GM12878 (cell line): ENCODE data around the gene BTG1. TPM values are rescaled to one million over a fixed set of nuclear protein-coding genes. Genes with fewer than 3 reads are reported as not detected.

ENCODE experiments used
- ATAC-seq: fragments of 200-7000 bp; cut with Tn5 transposase; 3 replicates; pipeline ENCODE4 v1.9.1; 2020; ENCODE audit warnings: mild to moderate bottlenecking, moderate library complexity
- BruUV-seq: library from RNA; stranded (reverse); fragments of 400-500 nt; replicated peaks from 2 replicates; lab custom pipeline; 2021; lab: Mats Ljungman, UMichigan
- CTCF ChIA-PET: fragments of 300-600 bp; sonication (Branson Sonifier 250); formaldehyde crosslinking; extraction: SDS; loops from one replicate; lab custom pipeline; 2021; ENCODE audit warnings: inconsistent platforms; lab: Yijun Ruan, JAX
- POLR2A ChIA-PET: fragments of 350-600 bp; formaldehyde crosslinking; extraction: SDS; loops from one replicate; lab custom pipeline; 2021; ENCODE audit warnings: inconsistent platforms; lab: Charles Lee
- RAD21 ChIA-PET: fragments of 300-600 bp; sonication (Branson Sonifier 250); formaldehyde crosslinking; loops from one replicate; lab custom pipeline; 2023; ENCODE audit warnings: antibody characterized with exemption; ENCODE audit not compliant: unreplicated experiment; lab: Charles Lee
- SMC1A ChIA-PET: fragments of 300-600 bp; sonication (Branson Sonifier 250); formaldehyde crosslinking; loops from one replicate; lab custom pipeline; 2023; ENCODE audit not compliant: unreplicated experiment, uncharacterized antibody; lab: Charles Lee
- DNase-seq: peaks from one replicate; pipeline ENCODE4 v3.0.0-alpha.2; 2011; ENCODE audit warnings: low read depth, low spot score
- FAIRE-seq: peaks from 3 replicates; lab custom pipeline; 2011; peaks lifted over from hg19 to GRCh38; lab: Jason Lieb, UNC
- H2AFZ ChIP-seq: 2 replicates; pipeline ENCODE4 v1.6.0; 2011; ENCODE audit warnings: low read depth, low read length, control low read depth; ENCODE audit not compliant: control insufficient read depth
- H3K27ac ChIP-seq: 2 replicates; pipeline ENCODE4 v1.5.1; 2011; ENCODE audit warnings: control low read depth; ENCODE audit not compliant: control insufficient read depth, insufficient read depth
- H3K27me3 ChIP-seq, 2 experiments: replicated peaks in 1 of 2; 2 replicates each; pipeline versions ENCODE4 v1.6.0 to v1.6.1; 2011; ENCODE audit warnings: low read length in 1 of 2; ENCODE audit not compliant: control insufficient read depth in 2 of 2, insufficient read depth in 2 of 2
- H3K36me3 ChIP-seq, 2 experiments: 2 replicates each; pipeline ENCODE4 v1.5.1; 2011; ENCODE audit warnings: low read length in 1 of 2; ENCODE audit not compliant: control insufficient read depth in 2 of 2, insufficient read depth in 2 of 2
- H3K4me1 ChIP-seq: 2 replicates; pipeline ENCODE4 v1.6.1; 2011; ENCODE audit warnings: mild to moderate bottlenecking, low read length, moderate library complexity, mixed read lengths; ENCODE audit not compliant: control insufficient read depth, insufficient read depth
- H3K4me2 ChIP-seq: 2 replicates; pipeline ENCODE4 v1.6.0; 2011; ENCODE audit warnings: control low read depth; ENCODE audit not compliant: control insufficient read depth, insufficient read depth
- H3K4me3 ChIP-seq: fragments of 200-600 bp; sonication (generic); 2 replicates; pipeline ENCODE4 v1.5.1; 2016
- H3K79me2 ChIP-seq: 2 replicates; pipeline ENCODE4 v1.6.0; 2011; ENCODE audit warnings: low read length; ENCODE audit not compliant: control insufficient read depth, insufficient read depth
- H3K9ac ChIP-seq: 2 replicates; pipeline ENCODE4 v1.8.0; 2011; ENCODE audit warnings: low read length, control low read depth, mixed read lengths; ENCODE audit not compliant: control insufficient read depth, insufficient read depth
- H3K9me3 ChIP-seq: replicated peaks from 3 replicates; pipeline ENCODE4 v1.5.1; 2011; ENCODE audit warnings: mild to moderate bottlenecking, low read length; ENCODE audit not compliant: control insufficient read depth, insufficient read depth
- H4K20me1 ChIP-seq: 2 replicates; pipeline ENCODE4 v1.6.0; 2011; ENCODE audit not compliant: control insufficient read depth, insufficient read depth
- ATF7 ChIP-seq: fragments of 450-650 bp; IDR thresholded peaks from 2 replicates; pipeline ENCODE4 v1.6.1; 2016; ENCODE audit warnings: low read depth, mild to moderate bottlenecking
- CREM ChIP-seq: IDR thresholded peaks from 2 replicates; pipeline ENCODE4 v1.6.1; 2014; ENCODE audit warnings: antibody characterized with exemption, low read depth
- JUNB ChIP-seq: IDR thresholded peaks from 2 replicates; pipeline ENCODE4 v1.6.1; 2016; ENCODE audit warnings: antibody characterized with exemption, mild to moderate bottlenecking
- MEF2A ChIP-seq: IDR thresholded peaks from 2 replicates; pipeline ENCODE4 v1.6.1; 2011; ENCODE audit warnings: low read depth, mild to moderate bottlenecking, low read length, moderate library complexity; ENCODE audit not compliant: insufficient read depth
- MEF2B ChIP-seq: fragments of 450-650 bp; IDR thresholded peaks from 2 replicates; pipeline ENCODE4 v1.6.1; 2018; ENCODE audit warnings: mild to moderate bottlenecking, moderate library complexity; ENCODE audit not compliant: partially characterized antibody, poor library complexity, severe bottlenecking
- MTA2 ChIP-seq: fragments of 450-650 bp; IDR thresholded peaks from 2 replicates; pipeline ENCODE4 v1.6.1; 2016; ENCODE audit warnings: low read depth, mild to moderate bottlenecking, moderate library complexity
- NFIC ChIP-seq: IDR thresholded peaks from 2 replicates; pipeline ENCODE4 v1.6.1; 2012; ENCODE audit warnings: low read depth, mild to moderate bottlenecking, inconsistent platforms, low read length, moderate library complexity
- NR2C2 ChIP-seq: IDR thresholded peaks from 2 replicates; pipeline ENCODE4 v1.6.1; 2011; ENCODE audit warnings: borderline replicate concordance, low read depth; ENCODE audit not compliant: control insufficient read depth, insufficient read length
- SMAD1 ChIP-seq: fragments of 450-650 bp; IDR thresholded peaks from 2 replicates; pipeline ENCODE4 v1.6.1; 2018; ENCODE audit warnings: mild to moderate bottlenecking, low read depth; ENCODE audit not compliant: partially characterized antibody
- SMC3 ChIP-seq: IDR thresholded peaks from 2 replicates; pipeline ENCODE4 v1.6.1; 2011; ENCODE audit warnings: low read length, improper control_type of control experiment, borderline replicate concordance
- in situ Hi-C: fragments of 300-500 bp; cut with MboI; formaldehyde crosslinking; loops from 9 replicates; pipeline ENCODE4 v1.14.3; 2018; ENCODE audit warnings: mixed read lengths
- intact Hi-C: fragments of 100-400 bp; cut with micrococcal nuclease; formaldehyde crosslinking; loops from one replicate; pipeline ENCODE4 v1.14.2; 2022; ENCODE audit not compliant: unreplicated experiment
- polyA plus RNA-seq, 11 experiments: library from polyadenylated mRNA; depleted of rRNA in 4 of 11; unstranded in 6 of 11; stranded (reverse) in 5 of 11; fragments of >200 nt; fragmentation: Nextera tagmentation in 4 of 11; fragmentation: Illumina TruSeq in 1 of 11; extraction: Ambion mirVana in 4 of 11; extraction: Trizol in 1 of 11; gene quantifications; 1 replicate in 1 of 11; 2 replicates in 10 of 11; pipeline versions ENCODE4 v1.2.1 to v1.2.3, GENCODE V29; 2011 to 2016; ENCODE audit warnings: inconsistent platforms in 2 of 11, missing spikeins in 2 of 11, low read depth in 1 of 11
- total RNA-seq, 4 experiments: library from RNA; depleted of rRNA in 3 of 4; stranded (reverse); fragments of >200 nt in 3 of 4; fragmentation: Illumina TruSeq in 1 of 4; extraction: Trizol in 1 of 4; gene quantifications; 2 replicates each; pipeline versions ENCODE4 v1.2.1 to v1.2.3, GENCODE V29; 2013 to 2021
- TF ChIP-seq, protein P1 (sequence below): fragments of 450-650 bp; IDR thresholded peaks from 2 replicates; pipeline ENCODE4 v1.6.1; 2018; ENCODE audit warnings: mild to moderate bottlenecking, low read depth, moderate library complexity; ENCODE audit not compliant: partially characterized antibody
- TF ChIP-seq, protein P2 (sequence below): fragments of 450-650 bp; IDR thresholded peaks from 2 replicates; pipeline ENCODE4 v1.6.1; 2016; ENCODE audit warnings: mild to moderate bottlenecking
- TF ChIP-seq, protein P3 (sequence below): fragments of 150-350 bp; IDR thresholded peaks from 2 replicates; pipeline ENCODE4 v1.6.1; 2014; ENCODE audit warnings: mild to moderate bottlenecking, low read depth, low read length

The BTG1 gene
- total and polyA plus RNA-seq, 10 of the 15 experiments (the other 5 are each of a cell fraction or from before 2014, with no cell fraction given) = 23.7 to 194 (median 56.4) TPM

DNA sequence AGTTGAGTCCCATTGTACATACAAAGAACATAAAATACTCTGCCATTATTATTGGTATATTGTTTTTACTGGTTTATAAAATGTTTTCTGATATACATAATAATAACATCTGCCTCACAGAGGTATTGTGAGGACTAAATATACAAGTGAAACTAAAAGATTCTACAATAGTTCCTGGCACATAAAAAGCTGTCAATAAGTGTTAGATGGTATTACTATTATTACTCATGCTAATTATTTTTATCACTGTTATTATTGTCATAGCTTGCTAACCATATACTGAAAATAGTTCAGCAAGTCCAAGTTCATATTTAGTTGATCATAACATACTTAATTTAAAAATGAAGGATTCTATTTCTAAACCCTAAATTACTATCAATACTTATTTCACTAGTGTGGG, 34.4 kb downstream of the BTG1 start:
- ATAC-seq (peak; percentile 70), FAIRE-seq (no peak), DNase-seq (no peak)
- H3K36me3 ChIP-seq = peaks cover 0 to 3% of the 10 kb centered on the region in 2 experiments; a peak in 2 of 4 replicates
- CTCF ChIA-PET = interaction anchor here (0.8 kb wide), 1 partner anchor 300 kb away, joined by 3 read pairs; no protein-coding TSS in a partner anchor
- POLR2A ChIA-PET = interaction anchor here (1.0 to 1.6 kb wide), 5 partner anchors 10 to 63 kb away, joined by 3 to 8 read pairs (median 4); no protein-coding TSS in a partner anchor
- intact Hi-C loops (no loop called here), in situ Hi-C loops (no loop called here)
- H3K4me3 ChIP-seq = no peak overlapping the region
- SMC1A ChIA-PET = interaction anchor here (0.8 to 2.8 kb wide), 10 partner anchors 12 to 70 kb away, joined by 3 to 14 read pairs (median 5); no protein-coding TSS in a partner anchor
- no peak overlapping the region; the same call in 1 of the 2 replicates for H3K4me2 ChIP-seq
- H4K20me1 ChIP-seq = no peaks in the 10 kb centered on the region
- H3K79me2 ChIP-seq = peaks cover 4% of the 10 kb centered on the region
- H3K27ac ChIP-seq = no peak overlapping the region
- RAD21 ChIA-PET = interaction anchor here (0.6 to 1.7 kb wide), 6 partner anchors 14 to 452 kb away, joined by 3 to 6 read pairs (median 3); no protein-coding TSS in a partner anchor
- peaks cover 3% of the 10 kb centered on the region for H3K4me1 ChIP-seq
- H3K27me3 ChIP-seq = no peaks in the 10 kb centered on the region
- no peaks in the 10 kb centered on the region for H3K9me3 ChIP-seq
- TF ChIP-seq MTA2 (peak; percentile 65; the same call in 1 of the 2 replicates), ATF7 (0 out of 2 replicates have a peak, but pooled peaks have one; percentile 12), JUNB (peak; percentile 45), MEF2A (peak; percentile 54; the same call in 1 of the 2 replicates), MEF2B (peak; percentile 72), CREM (peak; percentile 36; the same call in 1 of the 2 replicates), SMC3 (no peak), NFIC (peak; percentile 22; the same call in 1 of the 2 replicates), SMAD1 (no peak), NR2C2 (no peak)
- TF ChIP-seq, protein P1, sequence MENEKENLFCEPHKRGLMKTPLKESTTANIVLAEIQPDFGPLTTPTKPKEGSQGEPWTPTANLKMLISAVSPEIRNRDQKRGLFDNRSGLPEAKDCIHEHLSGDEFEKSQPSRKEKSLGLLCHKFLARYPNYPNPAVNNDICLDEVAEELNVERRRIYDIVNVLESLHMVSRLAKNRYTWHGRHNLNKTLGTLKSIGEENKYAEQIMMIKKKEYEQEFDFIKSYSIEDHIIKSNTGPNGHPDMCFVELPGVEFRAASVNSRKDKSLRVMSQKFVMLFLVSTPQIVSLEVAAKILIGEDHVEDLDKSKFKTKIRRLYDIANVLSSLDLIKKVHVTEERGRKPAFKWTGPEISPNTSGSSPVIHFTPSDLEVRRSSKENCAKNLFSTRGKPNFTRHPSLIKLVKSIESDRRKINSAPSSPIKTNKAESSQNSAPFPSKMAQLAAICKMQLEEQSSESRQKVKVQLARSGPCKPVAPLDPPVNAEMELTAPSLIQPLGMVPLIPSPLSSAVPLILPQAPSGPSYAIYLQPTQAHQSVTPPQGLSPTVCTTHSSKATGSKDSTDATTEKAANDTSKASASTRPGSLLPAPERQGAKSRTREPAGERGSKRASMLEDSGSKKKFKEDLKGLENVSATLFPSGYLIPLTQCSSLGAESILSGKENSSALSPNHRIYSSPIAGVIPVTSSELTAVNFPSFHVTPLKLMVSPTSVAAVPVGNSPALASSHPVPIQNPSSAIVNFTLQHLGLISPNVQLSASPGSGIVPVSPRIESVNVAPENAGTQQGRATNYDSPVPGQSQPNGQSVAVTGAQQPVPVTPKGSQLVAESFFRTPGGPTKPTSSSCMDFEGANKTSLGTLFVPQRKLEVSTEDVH = no peak
- TF ChIP-seq, protein P2, sequence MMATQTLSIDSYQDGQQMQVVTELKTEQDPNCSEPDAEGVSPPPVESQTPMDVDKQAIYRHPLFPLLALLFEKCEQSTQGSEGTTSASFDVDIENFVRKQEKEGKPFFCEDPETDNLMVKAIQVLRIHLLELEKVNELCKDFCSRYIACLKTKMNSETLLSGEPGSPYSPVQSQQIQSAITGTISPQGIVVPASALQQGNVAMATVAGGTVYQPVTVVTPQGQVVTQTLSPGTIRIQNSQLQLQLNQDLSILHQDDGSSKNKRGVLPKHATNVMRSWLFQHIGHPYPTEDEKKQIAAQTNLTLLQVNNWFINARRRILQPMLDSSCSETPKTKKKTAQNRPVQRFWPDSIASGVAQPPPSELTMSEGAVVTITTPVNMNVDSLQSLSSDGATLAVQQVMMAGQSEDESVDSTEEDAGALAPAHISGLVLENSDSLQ = peak; percentile 23; the same call in 1 of the 2 replicates
- TF ChIP-seq, protein P3, sequence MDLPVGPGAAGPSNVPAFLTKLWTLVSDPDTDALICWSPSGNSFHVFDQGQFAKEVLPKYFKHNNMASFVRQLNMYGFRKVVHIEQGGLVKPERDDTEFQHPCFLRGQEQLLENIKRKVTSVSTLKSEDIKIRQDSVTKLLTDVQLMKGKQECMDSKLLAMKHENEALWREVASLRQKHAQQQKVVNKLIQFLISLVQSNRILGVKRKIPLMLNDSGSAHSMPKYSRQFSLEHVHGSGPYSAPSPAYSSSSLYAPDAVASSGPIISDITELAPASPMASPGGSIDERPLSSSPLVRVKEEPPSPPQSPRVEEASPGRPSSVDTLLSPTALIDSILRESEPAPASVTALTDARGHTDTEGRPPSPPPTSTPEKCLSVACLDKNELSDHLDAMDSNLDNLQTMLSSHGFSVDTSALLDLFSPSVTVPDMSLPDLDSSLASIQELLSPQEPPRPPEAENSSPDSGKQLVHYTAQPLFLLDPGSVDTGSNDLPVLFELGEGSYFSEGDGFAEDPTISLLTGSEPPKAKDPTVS = no peak
- no peak overlapping the region for H2AFZ ChIP-seq
- BruUV-seq = no TSS peak
- no peak overlapping the region for H3K9ac ChIP-seq
